WERI-Rb-1 (cell line): ENCODE data around the gene SECISBP2.

Experiments
- DNase-seq: peaks from one replicate; pipeline ENCODE4 v3.0.0-alpha.2; 2020
- H3K27ac ChIP-seq: fragments of 250-450 bp; sonication (Bioruptor Pico); 2 replicates; pipeline ENCODE4 v1.5.1; 2020; ENCODE audit warnings: mild to moderate bottlenecking, moderate library complexity
- H3K27me3 ChIP-seq: fragments of 250-450 bp; sonication (Bioruptor Pico); 2 replicates; pipeline ENCODE4 v1.5.1; 2021; ENCODE audit warnings: mild to moderate bottlenecking, low read depth, moderate library complexity; ENCODE audit not compliant: insufficient read depth, severe bottlenecking
- H3K36me3 ChIP-seq: fragments of 250-450 bp; sonication (Bioruptor Pico); 2 replicates; pipeline ENCODE4 v1.5.1; 2020; ENCODE audit warnings: mild to moderate bottlenecking, moderate library complexity
- H3K4me3 ChIP-seq: 2 replicates; pipeline ENCODE4 v1.5.1; 2011; ENCODE audit warnings: low read depth, mild to moderate bottlenecking, control low read depth, low read length
- H3K9me3 ChIP-seq: fragments of 250-450 bp; sonication (Bioruptor Pico); 2 replicates; pipeline ENCODE4 v1.5.1; 2021; ENCODE audit warnings: mild to moderate bottlenecking, moderate library complexity; ENCODE audit not compliant: severe bottlenecking
- CTCF ChIP-seq: IDR thresholded peaks from 2 replicates; pipeline ENCODE4 v1.5.1; 2011; ENCODE audit warnings: low read depth, mild to moderate bottlenecking, control low read depth, inconsistent platforms, low read length

The SECISBP2 gene

DNA sequence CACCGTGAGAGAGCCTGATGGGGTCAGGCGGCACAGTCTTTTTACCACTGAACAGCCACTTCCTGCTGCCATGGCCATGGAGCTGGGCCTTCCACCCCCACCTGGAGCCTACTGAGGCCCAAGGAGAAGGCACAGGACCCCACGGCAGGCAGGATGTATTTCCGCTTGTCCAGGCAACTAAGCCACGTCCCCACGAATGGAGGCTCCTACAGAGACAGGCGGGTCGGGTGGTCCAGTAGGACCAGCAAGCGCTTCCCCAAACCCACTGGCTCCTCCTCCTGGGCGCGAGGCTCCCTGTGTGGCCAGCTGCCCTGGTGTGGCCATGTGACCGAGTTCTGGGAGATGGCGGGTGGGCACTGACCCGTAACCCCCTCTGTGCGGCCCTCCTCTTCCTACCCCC, 66.5 kb downstream of the SECISBP2 start:
- TF ChIP-seq CTCF, result no peak
- peaks cover 32% of the 10 kb centered on the region for H3K36me3 ChIP-seq
- no peak for DNase-seq

GRCh38 chr9:89386206-89386605, 67.9 kb downstream of the SECISBP2 start:
- no peak for DNase-seq
- Histone ChIP-seq H3K27ac (no peak overlapping the region), H3K4me3 (no peak overlapping the region), H3K27me3 (no peaks in the 10 kb centered on the region), H3K36me3 (peaks cover 43% of the 10 kb centered on the region), H3K9me3 (no peaks in the 10 kb centered on the region)
- TF ChIP-seq CTCF, result no peak

More for the DNA sequence above, 66.5 kb downstream of the SECISBP2 start:
- H3K9me3 ChIP-seq, result no peaks in the 10 kb centered on the region
- H3K27me3 ChIP-seq, result no peaks in the 10 kb centered on the region
- H3K4me3 ChIP-seq, result no peak overlapping the region
- no peak overlapping the region for H3K27ac ChIP-seq

DNA sequence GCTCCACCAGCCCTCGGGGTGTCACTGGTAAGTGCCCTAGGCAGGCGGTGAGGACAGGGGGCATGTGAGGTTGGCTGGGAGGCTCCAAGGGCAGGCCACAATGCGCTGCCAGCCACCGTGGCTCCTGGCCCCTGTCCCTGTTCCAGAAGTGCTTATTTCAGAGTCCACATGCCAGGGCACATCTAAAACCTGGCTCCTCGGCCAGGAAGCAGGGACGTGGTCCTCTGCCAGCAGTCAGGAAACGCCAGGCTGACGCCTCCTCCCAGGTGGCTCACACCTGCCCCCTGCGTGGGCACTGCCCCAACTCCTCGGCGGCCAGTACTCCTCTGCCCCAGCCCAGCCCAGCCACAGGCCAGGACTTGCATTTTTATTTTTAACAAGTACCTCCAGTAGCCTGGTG, 68.5 kb downstream of the SECISBP2 start:
- DNase-seq, result no peak
- H3K4me3 ChIP-seq, result no peak overlapping the region
- TF ChIP-seq CTCF, result no peak
- H3K36me3 ChIP-seq, result peaks cover 43% of the 10 kb centered on the region
- H3K27me3 ChIP-seq, result no peaks in the 10 kb centered on the region
- H3K9me3 ChIP-seq, result no peaks in the 10 kb centered on the region
- no peak overlapping the region for H3K27ac ChIP-seq

GRCh38 chr9:89387197-89387849, 69.0 kb downstream of the SECISBP2 start:
- no peak for TF ChIP-seq CTCF
- no peak overlapping the region for H3K4me3 ChIP-seq
- H3K9me3 ChIP-seq, result no peaks in the 10 kb centered on the region
- DNase-seq, result no peak
- H3K27me3 ChIP-seq, result no peaks in the 10 kb centered on the region
- peaks cover 43% of the 10 kb centered on the region for H3K36me3 ChIP-seq
- no peak overlapping the region for H3K27ac ChIP-seq

GRCh38 chr9:89388084-89388867, 70.0 kb downstream of the SECISBP2 start:
- DNase-seq, result no peak
- H3K4me3 ChIP-seq, result no peak overlapping the region
- H3K27me3 ChIP-seq, result no peaks in the 10 kb centered on the region
- H3K36me3 ChIP-seq, result peaks cover 49% of the 10 kb centered on the region
- TF ChIP-seq CTCF, result no peak
- no peak overlapping the region for H3K27ac ChIP-seq
- H3K9me3 ChIP-seq, result no peaks in the 10 kb centered on the region

DNA sequence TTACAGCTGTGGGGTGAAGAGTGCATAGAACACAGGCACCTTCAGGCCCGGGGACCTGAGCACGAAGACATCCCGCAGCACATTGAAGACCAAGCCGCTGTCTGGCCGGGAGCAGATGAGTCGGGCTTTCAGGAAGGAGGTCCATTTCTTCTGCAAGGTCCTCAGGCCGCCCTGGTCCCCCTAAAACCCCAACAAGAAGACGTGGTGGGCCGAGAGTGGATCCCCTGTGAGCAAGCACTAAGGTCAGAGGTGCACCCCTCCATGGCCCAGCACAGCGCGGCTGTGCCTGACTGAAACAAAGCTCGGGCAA, 70.5 kb downstream of the SECISBP2 start:
- H3K4me3 ChIP-seq, result no peak overlapping the region
- no peaks in the 10 kb centered on the region for H3K27me3 ChIP-seq
- no peak overlapping the region for H3K27ac ChIP-seq
- peaks cover 55% of the 10 kb centered on the region for H3K36me3 ChIP-seq
- TF ChIP-seq CTCF, result no peak
- no peaks in the 10 kb centered on the region for H3K9me3 ChIP-seq
- DNase-seq, result no peak
